ENCODE measurements around the gene PP2D1.

- TF ChIP-seq, protein P1, sequence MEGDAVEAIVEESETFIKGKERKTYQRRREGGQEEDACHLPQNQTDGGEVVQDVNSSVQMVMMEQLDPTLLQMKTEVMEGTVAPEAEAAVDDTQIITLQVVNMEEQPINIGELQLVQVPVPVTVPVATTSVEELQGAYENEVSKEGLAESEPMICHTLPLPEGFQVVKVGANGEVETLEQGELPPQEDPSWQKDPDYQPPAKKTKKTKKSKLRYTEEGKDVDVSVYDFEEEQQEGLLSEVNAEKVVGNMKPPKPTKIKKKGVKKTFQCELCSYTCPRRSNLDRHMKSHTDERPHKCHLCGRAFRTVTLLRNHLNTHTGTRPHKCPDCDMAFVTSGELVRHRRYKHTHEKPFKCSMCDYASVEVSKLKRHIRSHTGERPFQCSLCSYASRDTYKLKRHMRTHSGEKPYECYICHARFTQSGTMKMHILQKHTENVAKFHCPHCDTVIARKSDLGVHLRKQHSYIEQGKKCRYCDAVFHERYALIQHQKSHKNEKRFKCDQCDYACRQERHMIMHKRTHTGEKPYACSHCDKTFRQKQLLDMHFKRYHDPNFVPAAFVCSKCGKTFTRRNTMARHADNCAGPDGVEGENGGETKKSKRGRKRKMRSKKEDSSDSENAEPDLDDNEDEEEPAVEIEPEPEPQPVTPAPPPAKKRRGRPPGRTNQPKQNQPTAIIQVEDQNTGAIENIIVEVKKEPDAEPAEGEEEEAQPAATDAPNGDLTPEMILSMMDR (IDR thresholded peaks at IDR 0.05; ENCODE audit: control extremely low read depth in 1 of 3, insufficient read depth in 1 of 3, low read depth in 1 of 3, low read length in 3 of 3): no peak
- no peak for TF ChIP-seq POLR2AphosphoS5 (IDR thresholded peaks at IDR 0.05; ENCODE audit: low read depth, low read length)
- no peak for TF ChIP-seq EZH2 (IDR thresholded peaks at IDR 0.05; ENCODE audit: low read depth, low read length, severe bottlenecking)
These were observed 40.0 kb downstream of the PP2D1 start for GRCh38 chr3:19972054-19972453.

Data from H1 (cell line).